Breast epithelium (tissue), 3 donors: ENCODE results near the gene AGAP1.

ENCODE experiments used
- POLR2A ChIP-seq: fragments of 450-650 bp; IDR thresholded peaks from one replicate; pipeline ENCODE4 v1.6.1; 2016; ENCODE audit warnings: antibody characterized with exemption, mild to moderate bottlenecking, moderate library complexity
- POLR2AphosphoS5 ChIP-seq, 3 donors: sonication (generic); formaldehyde crosslinking; IDR thresholded peaks; one replicate each; pipeline ENCODE4 v1.6.1; 2017; ENCODE audit warnings: antibody characterized with exemption in 3 of 3
- TF ChIP-seq, protein P1 (sequence below), 3 donors: fragments of 450-650 bp; IDR thresholded peaks; one replicate each; pipeline ENCODE4 v1.5.1; 2016 to 2017; ENCODE audit warnings: antibody characterized with exemption in 3 of 3, mild to moderate bottlenecking in 3 of 3, moderate library complexity in 3 of 3

DNA sequence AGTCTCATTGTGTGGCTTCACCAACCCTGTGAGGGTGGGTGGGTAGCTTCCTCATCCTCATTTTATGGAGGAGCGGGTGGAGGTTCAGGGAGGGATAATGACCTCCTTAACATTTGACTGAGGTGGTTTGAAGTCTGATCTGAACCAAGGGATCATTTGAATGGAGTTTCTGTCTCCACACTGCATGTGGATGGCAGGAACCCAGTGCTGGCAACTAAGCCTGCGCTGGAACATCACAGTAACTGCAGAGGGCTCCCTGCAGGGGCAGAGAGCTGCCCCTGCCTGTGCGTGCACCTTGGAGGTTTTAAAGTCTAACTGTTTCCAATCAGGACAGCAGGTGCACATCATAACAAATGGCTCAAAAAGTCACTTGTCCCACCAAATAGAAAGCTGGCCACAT is 3.3 kb downstream of the AGAP1 start:
- TF ChIP-seq, protein P1, sequence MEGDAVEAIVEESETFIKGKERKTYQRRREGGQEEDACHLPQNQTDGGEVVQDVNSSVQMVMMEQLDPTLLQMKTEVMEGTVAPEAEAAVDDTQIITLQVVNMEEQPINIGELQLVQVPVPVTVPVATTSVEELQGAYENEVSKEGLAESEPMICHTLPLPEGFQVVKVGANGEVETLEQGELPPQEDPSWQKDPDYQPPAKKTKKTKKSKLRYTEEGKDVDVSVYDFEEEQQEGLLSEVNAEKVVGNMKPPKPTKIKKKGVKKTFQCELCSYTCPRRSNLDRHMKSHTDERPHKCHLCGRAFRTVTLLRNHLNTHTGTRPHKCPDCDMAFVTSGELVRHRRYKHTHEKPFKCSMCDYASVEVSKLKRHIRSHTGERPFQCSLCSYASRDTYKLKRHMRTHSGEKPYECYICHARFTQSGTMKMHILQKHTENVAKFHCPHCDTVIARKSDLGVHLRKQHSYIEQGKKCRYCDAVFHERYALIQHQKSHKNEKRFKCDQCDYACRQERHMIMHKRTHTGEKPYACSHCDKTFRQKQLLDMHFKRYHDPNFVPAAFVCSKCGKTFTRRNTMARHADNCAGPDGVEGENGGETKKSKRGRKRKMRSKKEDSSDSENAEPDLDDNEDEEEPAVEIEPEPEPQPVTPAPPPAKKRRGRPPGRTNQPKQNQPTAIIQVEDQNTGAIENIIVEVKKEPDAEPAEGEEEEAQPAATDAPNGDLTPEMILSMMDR (IDR thresholded peaks at IDR 0.05): no peak
- TF ChIP-seq POLR2AphosphoS5 (IDR thresholded peaks at IDR 0.05) (no peak), POLR2A (no peak)
